ENCODE measurements around the gene NSD2. TPM values are rescaled to one million over a fixed set of nuclear protein-coding genes. Genes with fewer than 3 reads are reported as not detected.

NSD2 gene
- total RNA-seq, 1 donor, result 84.7 TPM

- TF ChIP-seq CTCF (IDR thresholded peaks at IDR 0.05; ENCODE audit: insufficient read depth, low read length), result no peak
- no peak for DNase-seq (ENCODE audit: low read depth)
- no peak overlapping the region for H3K4me3 ChIP-seq (ENCODE audit: low read depth, low read length)
Measured at GRCh38 chr4:1981251-1982058, 110.3 kb downstream of the NSD2 start.

GRCh38 chr4:1982124-1983052 lies 111.2 kb downstream of the NSD2 start:
- no peak overlapping the region for H3K4me3 ChIP-seq (ENCODE audit: low read depth, low read length)
- DNase-seq (ENCODE audit: low read depth), result no peak
- TF ChIP-seq CTCF (IDR thresholded peaks at IDR 0.05; ENCODE audit: insufficient read depth, low read length), result no peak

GRCh38 chr4:1983053-1983845 lies 112.1 kb downstream of the NSD2 start:
- no peak for DNase-seq (ENCODE audit: low read depth)
- no peak for TF ChIP-seq CTCF (IDR thresholded peaks at IDR 0.05; ENCODE audit: insufficient read depth, low read length)
- no peak overlapping the region for H3K4me3 ChIP-seq (ENCODE audit: low read depth, low read length)

GRCh38 chr4:1983846-1984405 lies 112.7 kb downstream of the NSD2 start:
- no peak overlapping the region for H3K4me3 ChIP-seq (ENCODE audit: low read depth, low read length)
- TF ChIP-seq CTCF (IDR thresholded peaks at IDR 0.05; ENCODE audit: insufficient read depth, low read length), result no peak
- peak; percentile 19 for DNase-seq (ENCODE audit: low read depth)

- no peak for DNase-seq (ENCODE audit: low read depth)
- no peak for TF ChIP-seq CTCF (IDR thresholded peaks at IDR 0.05; ENCODE audit: insufficient read depth, low read length)
- no peak overlapping the region for H3K4me3 ChIP-seq (ENCODE audit: low read depth, low read length)
Measured at GRCh38 chr4:1984406-1985191, 113.4 kb downstream of the NSD2 start.

Measured in fibroblast of the aortic adventitia (primary cell).